ENCODE measurements around the gene THEMIS2. TPM values are rescaled to one million over a fixed set of nuclear protein-coding genes. Genes with fewer than 3 reads are reported as not detected.

The THEMIS2 gene
- total RNA-seq, 3 donors from 2014 or later: 7.5 to 14.2 (median 9.9) TPM

- Mint-ChIP-seq H3K4me1 (ENCODE audit: low read depth) (peaks cover 63% of the 10 kb centered on the region), H3K27me3 (ENCODE audit: low read depth) (no peaks in the 10 kb centered on the region), H3K4me3 (peak overlapping the region; percentile 89), H3K36me3 (ENCODE audit: insufficient read depth) (peaks cover 2% of the 10 kb centered on the region), H3K9me3 (no peaks in the 10 kb centered on the region)
- ATAC-seq: peak; percentile 31 to 32
- DNase-seq: no peak
Measured at GRCh38 chr1:27872802-27873551, 633 bp downstream of the THEMIS2 start.

GRCh38 chr1:27873671-27874384 lies 1.5 kb downstream of the THEMIS2 start:
- peaks cover 7% of the 10 kb centered on the region for H3K36me3 Mint-ChIP-seq (ENCODE audit: insufficient read depth)
- peak overlapping the region; percentile 89 for H3K4me3 Mint-ChIP-seq
- no peak for DNase-seq
- no peak for ATAC-seq
- H3K4me1 Mint-ChIP-seq (ENCODE audit: low read depth): peaks cover 62% of the 10 kb centered on the region
- no peaks in the 10 kb centered on the region for H3K27me3 Mint-ChIP-seq (ENCODE audit: low read depth)
- no peaks in the 10 kb centered on the region for H3K9me3 Mint-ChIP-seq

- DNase-seq (no peak), ATAC-seq (no peak)
- peaks cover 8% of the 10 kb centered on the region for H3K36me3 Mint-ChIP-seq (ENCODE audit: insufficient read depth)
- H3K9me3 Mint-ChIP-seq: no peaks in the 10 kb centered on the region
- H3K4me3 Mint-ChIP-seq: no peak overlapping the region
- H3K4me1 Mint-ChIP-seq (ENCODE audit: low read depth): peaks cover 55% of the 10 kb centered on the region
- H3K27me3 Mint-ChIP-seq (ENCODE audit: low read depth): no peaks in the 10 kb centered on the region
Measured at GRCh38 chr1:27876341-27877114, 4.2 kb downstream of the THEMIS2 start.

- H3K27me3 Mint-ChIP-seq (ENCODE audit: low read depth): no peaks in the 10 kb centered on the region
- no peaks in the 10 kb centered on the region for H3K9me3 Mint-ChIP-seq
- no peak for DNase-seq
- ATAC-seq: no peak
- H3K4me3 Mint-ChIP-seq: no peak overlapping the region
- peaks cover 8% of the 10 kb centered on the region for H3K36me3 Mint-ChIP-seq (ENCODE audit: insufficient read depth)
- H3K4me1 Mint-ChIP-seq (ENCODE audit: low read depth): peaks cover 52% of the 10 kb centered on the region
Measured at GRCh38 chr1:27877115-27877416, 4.7 kb downstream of the THEMIS2 start.

- ATAC-seq (no peak), DNase-seq (no peak)
- no peak overlapping the region for H3K4me3 Mint-ChIP-seq
- H3K4me1 Mint-ChIP-seq (ENCODE audit: low read depth): peaks cover 58% of the 10 kb centered on the region
- H3K9me3 Mint-ChIP-seq: no peaks in the 10 kb centered on the region
- H3K27me3 Mint-ChIP-seq (ENCODE audit: low read depth): no peaks in the 10 kb centered on the region
- H3K36me3 Mint-ChIP-seq (ENCODE audit: insufficient read depth): peaks cover 12% of the 10 kb centered on the region
Measured at GRCh38 chr1:27878039-27878438, 5.7 kb downstream of the THEMIS2 start.

- H3K4me1 Mint-ChIP-seq (ENCODE audit: low read depth): peaks cover 58% of the 10 kb centered on the region
- DNase-seq: no peak
- no peak for ATAC-seq
- H3K9me3 Mint-ChIP-seq: no peaks in the 10 kb centered on the region
- peaks cover 19% of the 10 kb centered on the region for H3K36me3 Mint-ChIP-seq (ENCODE audit: insufficient read depth)
- H3K27me3 Mint-ChIP-seq (ENCODE audit: low read depth): no peaks in the 10 kb centered on the region
- no peak overlapping the region for H3K4me3 Mint-ChIP-seq
Measured at GRCh38 chr1:27878787-27879335, 6.5 kb downstream of the THEMIS2 start.

GRCh38 chr1:27879374-27880082 lies 7.2 kb downstream of the THEMIS2 start:
- no peak for DNase-seq
- H3K27me3 Mint-ChIP-seq (ENCODE audit: low read depth): no peaks in the 10 kb centered on the region
- H3K9me3 Mint-ChIP-seq: no peaks in the 10 kb centered on the region
- no peak overlapping the region for H3K4me3 Mint-ChIP-seq
- H3K36me3 Mint-ChIP-seq (ENCODE audit: insufficient read depth): peaks cover 25% of the 10 kb centered on the region
- H3K4me1 Mint-ChIP-seq (ENCODE audit: low read depth): peaks cover 59% of the 10 kb centered on the region
- no peak for ATAC-seq

GRCh38 chr1:27882543-27882903 lies 10.2 kb downstream of the THEMIS2 start:
- H3K4me1 Mint-ChIP-seq (ENCODE audit: low read depth): peaks cover 67% of the 10 kb centered on the region
- no peak for DNase-seq
- H3K4me3 Mint-ChIP-seq: no peak overlapping the region
- ATAC-seq: no peak
- no peaks in the 10 kb centered on the region for H3K9me3 Mint-ChIP-seq
- peaks cover 40% of the 10 kb centered on the region for H3K36me3 Mint-ChIP-seq (ENCODE audit: insufficient read depth)
- H3K27me3 Mint-ChIP-seq (ENCODE audit: low read depth): no peaks in the 10 kb centered on the region

GRCh38 chr1:27883536-27883935 lies 11.2 kb downstream of the THEMIS2 start:
- ATAC-seq (no peak), DNase-seq (no peak)
- H3K27me3 Mint-ChIP-seq (ENCODE audit: low read depth): no peaks in the 10 kb centered on the region
- H3K36me3 Mint-ChIP-seq (ENCODE audit: insufficient read depth): peaks cover 38% of the 10 kb centered on the region
- H3K9me3 Mint-ChIP-seq: no peaks in the 10 kb centered on the region
- peaks cover 66% of the 10 kb centered on the region for H3K4me1 Mint-ChIP-seq (ENCODE audit: low read depth)
- H3K4me3 Mint-ChIP-seq: no peak overlapping the region

- H3K4me3 Mint-ChIP-seq: no peak overlapping the region
Measured at GRCh38 chr1:27884006-27884954, 11.9 kb downstream of the THEMIS2 start.

GRCh38 chr1:27885114-27885528 lies 12.8 kb downstream of the THEMIS2 start:
- DNase-seq (no peak), ATAC-seq (no peak)
- Mint-ChIP-seq H3K4me3 (no peak overlapping the region), H3K36me3 (ENCODE audit: insufficient read depth) (peaks cover 40% of the 10 kb centered on the region), H3K4me1 (ENCODE audit: low read depth) (peaks cover 70% of the 10 kb centered on the region), H3K27me3 (ENCODE audit: low read depth) (no peaks in the 10 kb centered on the region), H3K9me3 (no peaks in the 10 kb centered on the region)

More at GRCh38 chr1:27884006-27884954, 11.9 kb downstream of the THEMIS2 start:
- H3K36me3 Mint-ChIP-seq (ENCODE audit: insufficient read depth): peaks cover 38% of the 10 kb centered on the region
- ATAC-seq (peak in 1 of 2 donors; percentile 25), DNase-seq (no peak)
- no peaks in the 10 kb centered on the region for H3K9me3 Mint-ChIP-seq
- peaks cover 68% of the 10 kb centered on the region for H3K4me1 Mint-ChIP-seq (ENCODE audit: low read depth)
- no peaks in the 10 kb centered on the region for H3K27me3 Mint-ChIP-seq (ENCODE audit: low read depth)

GRCh38 chr1:27885621-27886352 lies 13.4 kb downstream of the THEMIS2 start:
- peaks cover 44% of the 10 kb centered on the region for H3K36me3 Mint-ChIP-seq (ENCODE audit: insufficient read depth)
- no peak for DNase-seq
- peaks cover 76% of the 10 kb centered on the region for H3K4me1 Mint-ChIP-seq (ENCODE audit: low read depth)
- ATAC-seq: no peak
- no peaks in the 10 kb centered on the region for H3K27me3 Mint-ChIP-seq (ENCODE audit: low read depth)
- H3K9me3 Mint-ChIP-seq: no peaks in the 10 kb centered on the region
- H3K4me3 Mint-ChIP-seq: no peak overlapping the region

- peaks cover 48% of the 10 kb centered on the region for H3K36me3 Mint-ChIP-seq (ENCODE audit: insufficient read depth)
- peaks cover 82% of the 10 kb centered on the region for H3K4me1 Mint-ChIP-seq (ENCODE audit: low read depth)
- ATAC-seq (peak; percentile 13 to 68), DNase-seq (no peak)
- no peaks in the 10 kb centered on the region for H3K27me3 Mint-ChIP-seq (ENCODE audit: low read depth)
- peak overlapping the region; percentile 42 for H3K4me3 Mint-ChIP-seq
- H3K9me3 Mint-ChIP-seq: no peaks in the 10 kb centered on the region
Measured at GRCh38 chr1:27886353-27886679, 14.0 kb downstream of the THEMIS2 start.
